Endometrial microvascular endothelial cells (primary cell): ENCODE measurements around the gene SYP. TPM values are rescaled to one million over a fixed set of nuclear protein-coding genes. Genes with fewer than 3 reads are reported as not detected.
"Not testable (repeated sequence)": the region's sequence is repeated elsewhere in the genome, so short reads cannot be mapped to it uniquely, and the experiment has no call there.

ENCODE experiments used
- in situ Hi-C: cut with HindIII; loops from 2 replicates; pipeline ENCODE4 v1.10.0; 2017; ENCODE audit warnings: low sequenced_read_pairs, low pct_unique_long_range_greater_than_20kb; ENCODE audit errors: inconsistent ontology term
- total RNA-seq: library from RNA; depleted of rRNA; stranded (reverse); fragments of >200 nt; gene quantifications from one replicate; pipeline ENCODE4 v1.2.3, GENCODE V29; 2015; ENCODE audit errors: inconsistent ontology term

SYP gene
- total RNA-seq, 1 donor from 2014 or later: 0.09 TPM

DNA sequence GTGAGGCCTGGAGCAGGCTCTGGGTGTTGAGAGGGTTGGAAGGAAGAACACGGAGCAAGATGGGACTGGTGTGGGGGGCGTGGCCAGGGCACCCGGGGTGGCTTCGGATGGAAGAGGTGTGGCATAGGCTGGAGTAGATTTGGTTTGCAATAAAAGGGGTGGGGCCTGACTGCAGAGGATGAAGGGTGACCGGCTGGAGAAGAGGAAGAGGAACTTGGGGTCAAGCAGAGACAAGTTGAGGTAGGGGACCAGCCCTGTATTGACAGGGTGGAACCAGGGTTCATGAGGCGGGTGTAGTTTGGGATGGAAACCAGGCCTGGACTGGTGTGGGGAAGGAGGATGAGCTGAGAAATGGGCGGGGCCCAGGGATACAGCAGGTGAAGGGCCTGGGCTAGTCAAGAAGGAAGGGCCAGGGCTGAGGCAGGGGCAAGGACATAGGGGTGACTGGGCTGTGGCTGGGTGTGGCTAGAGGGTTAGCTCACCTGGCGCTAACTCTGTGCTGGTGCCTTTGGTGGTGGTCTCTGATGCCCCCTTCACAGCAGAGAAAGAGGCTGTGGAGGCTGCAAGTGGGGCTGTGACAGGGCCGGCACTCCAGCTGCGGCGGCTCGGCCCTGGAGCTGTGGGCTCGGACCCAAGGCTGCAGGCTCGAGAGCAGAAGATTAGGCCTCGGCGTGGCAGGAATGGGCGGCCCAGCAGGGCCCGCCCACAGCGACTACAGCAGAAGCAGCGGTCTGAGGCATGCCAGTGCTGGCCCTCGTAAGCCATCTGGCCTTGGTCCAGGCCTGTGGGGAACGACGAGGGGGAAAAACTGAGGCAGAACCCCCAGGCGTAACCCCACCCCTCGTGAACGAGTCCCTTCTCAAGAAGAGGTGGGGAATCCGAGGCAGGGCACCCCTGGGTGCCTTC lies 23.3 kb downstream of the SYP start:
- in situ Hi-C loops: no loop called here

DNA sequence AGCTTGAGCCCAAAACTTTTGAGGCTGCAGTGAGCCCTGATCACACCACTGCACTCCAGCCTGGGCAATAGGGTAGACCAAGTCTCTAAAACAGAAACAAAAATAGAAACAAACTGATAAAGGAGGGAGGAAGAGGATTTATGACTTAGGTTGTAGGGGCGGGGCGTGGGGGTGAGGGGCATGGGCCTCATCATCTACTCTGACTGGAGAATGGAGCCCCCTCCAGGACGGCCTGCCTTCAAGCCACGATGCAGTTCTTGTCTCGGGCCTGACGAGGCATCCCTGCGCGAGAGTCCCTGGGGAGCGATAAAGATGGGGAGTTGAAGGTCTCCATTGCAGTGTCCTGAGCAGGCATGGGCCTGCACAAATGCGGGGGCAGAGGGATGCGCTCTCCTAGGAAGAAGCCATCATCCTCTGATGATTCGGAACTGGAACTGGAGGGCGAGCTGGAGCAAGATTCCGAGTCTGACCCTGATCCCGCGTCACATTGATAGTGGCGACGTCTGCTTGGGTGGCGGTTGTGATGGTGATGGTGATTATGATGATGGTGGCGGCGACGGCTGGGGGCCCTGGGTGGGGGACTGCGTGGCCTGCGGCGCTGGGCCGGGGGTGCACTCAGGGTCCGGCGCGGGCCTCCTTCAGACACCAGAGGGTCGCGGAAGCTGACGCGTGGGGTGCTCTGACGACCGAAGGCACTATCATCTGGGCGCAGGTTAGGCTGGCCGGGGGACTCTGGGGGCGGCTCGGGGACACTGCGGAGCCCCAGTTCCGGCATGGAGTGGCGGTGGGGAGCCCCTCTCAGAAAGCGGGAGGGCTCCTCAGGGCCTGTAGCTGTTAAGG lies 24.3 kb downstream of the SYP start:
- in situ Hi-C loops: no loop called here

DNA sequence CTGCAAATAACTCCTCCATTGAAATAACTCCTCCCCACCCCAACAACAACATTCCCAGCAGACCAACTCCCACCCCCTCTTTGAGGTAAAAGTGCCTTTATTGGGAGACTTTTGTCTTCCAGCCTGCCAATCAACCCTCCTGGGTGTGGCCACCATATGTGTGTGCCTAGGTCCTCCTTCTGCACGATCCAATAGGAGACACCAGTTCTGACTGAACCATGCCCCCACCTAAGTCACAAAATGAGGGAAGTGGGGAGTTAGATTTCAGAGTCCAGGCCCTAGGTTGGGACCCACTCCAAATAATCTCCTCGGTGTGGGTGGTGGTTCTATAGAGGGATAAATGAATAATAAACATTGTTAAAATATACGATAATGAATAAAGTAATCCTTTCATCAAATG lies 25.3 kb downstream of the SYP start:
- in situ Hi-C loops: no loop called here

DNA sequence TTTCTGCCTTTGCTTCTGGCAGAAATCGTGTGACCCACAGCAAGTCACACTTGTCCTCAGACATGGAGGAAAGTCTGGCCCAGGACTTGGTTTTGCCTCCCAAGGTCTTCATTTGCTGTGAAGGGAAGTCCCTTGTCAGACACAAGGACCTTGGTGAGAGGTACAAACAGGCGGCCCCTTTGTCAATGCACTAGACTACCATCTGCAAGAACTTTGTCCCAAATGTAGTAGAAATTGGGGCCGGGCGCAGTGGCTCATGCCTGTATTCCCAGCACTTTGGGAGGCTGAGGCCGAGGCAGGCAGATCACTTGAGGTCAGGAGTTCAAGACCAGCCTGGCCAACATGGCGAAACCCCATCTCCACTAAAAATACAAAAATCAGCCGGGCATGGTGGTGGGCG lies 26.4 kb downstream of the SYP start:
- in situ Hi-C loops: not testable (repeated sequence)

DNA sequence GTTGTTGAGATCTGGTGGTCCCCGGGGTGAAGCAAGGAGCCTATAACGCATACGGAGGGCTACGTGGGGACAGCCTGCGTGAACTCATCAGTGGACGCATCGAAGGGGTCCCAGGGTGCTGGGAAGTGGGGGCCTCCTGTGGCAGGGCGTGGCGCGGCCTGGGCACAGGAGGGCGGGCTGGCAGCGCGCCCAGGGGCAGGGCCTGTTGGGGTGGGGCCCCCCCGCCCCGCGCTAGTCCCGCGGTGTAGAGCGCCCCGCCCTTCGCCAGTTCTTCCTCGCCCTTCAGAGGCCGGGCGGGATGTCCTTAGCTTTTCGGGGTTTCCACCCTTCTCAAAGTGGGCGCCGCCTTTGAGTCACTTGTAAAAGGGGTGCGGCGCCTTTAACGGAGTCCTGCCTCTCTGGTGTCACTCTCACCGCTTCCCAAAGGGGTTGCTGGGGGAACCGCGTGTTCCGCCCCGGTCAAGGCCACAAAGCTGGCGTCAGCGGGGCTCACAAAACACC lies 27.7 kb downstream of the SYP start:
- in situ Hi-C loops: no loop called here

DNA sequence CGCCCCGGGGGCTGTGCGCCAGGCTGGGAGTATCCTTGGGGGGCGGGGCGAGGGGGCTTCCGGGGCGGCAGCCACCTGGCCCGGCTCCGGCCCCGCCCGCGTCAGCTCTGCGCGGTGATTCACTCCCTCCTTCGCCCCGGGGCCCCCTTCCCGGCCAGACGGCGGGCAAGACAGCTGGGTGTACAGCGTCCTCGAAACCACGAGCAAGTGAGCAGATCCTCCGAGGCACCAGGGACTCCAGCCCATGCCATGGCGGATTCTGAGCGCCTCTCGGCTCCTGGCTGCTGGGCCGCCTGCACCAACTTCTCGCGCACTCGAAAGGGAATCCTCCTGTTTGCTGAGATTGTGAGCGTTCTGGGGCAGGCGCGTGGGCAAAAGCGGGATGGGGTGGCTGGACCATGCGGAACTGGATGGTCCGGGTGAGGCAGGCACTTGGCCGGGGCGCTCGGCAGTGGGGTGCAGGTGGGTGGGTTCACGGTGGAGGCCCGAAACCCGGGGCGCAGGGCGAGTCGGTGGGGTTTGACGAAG lies 28.2 kb downstream of the SYP start, which contains the start of gene PLP2:
PLP2 (plus strand) TSS at position 147 of the 528 bp plus-strand sequence; CDS start at position 250, 103 bp downstream.
- in situ Hi-C loops: no loop called here

DNA sequence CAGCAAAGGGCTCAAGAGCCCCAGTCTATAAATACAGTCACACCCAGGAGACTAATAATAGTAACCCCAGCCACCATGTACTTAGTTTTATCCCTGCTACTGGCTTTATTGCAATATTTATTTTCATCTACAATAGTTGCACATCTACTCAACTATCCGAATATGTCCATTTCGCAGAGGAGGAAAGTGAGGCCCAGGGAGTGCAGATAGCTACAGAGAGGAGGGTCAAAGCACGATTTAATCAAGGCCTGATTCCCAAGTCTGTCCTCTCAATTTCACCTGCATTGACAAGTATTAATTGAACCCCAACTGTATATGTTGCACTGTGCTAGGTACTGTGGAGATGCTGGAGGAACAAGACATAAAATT lies 32.3 kb downstream of the SYP start:
- in situ Hi-C loops: no loop called here

DNA sequence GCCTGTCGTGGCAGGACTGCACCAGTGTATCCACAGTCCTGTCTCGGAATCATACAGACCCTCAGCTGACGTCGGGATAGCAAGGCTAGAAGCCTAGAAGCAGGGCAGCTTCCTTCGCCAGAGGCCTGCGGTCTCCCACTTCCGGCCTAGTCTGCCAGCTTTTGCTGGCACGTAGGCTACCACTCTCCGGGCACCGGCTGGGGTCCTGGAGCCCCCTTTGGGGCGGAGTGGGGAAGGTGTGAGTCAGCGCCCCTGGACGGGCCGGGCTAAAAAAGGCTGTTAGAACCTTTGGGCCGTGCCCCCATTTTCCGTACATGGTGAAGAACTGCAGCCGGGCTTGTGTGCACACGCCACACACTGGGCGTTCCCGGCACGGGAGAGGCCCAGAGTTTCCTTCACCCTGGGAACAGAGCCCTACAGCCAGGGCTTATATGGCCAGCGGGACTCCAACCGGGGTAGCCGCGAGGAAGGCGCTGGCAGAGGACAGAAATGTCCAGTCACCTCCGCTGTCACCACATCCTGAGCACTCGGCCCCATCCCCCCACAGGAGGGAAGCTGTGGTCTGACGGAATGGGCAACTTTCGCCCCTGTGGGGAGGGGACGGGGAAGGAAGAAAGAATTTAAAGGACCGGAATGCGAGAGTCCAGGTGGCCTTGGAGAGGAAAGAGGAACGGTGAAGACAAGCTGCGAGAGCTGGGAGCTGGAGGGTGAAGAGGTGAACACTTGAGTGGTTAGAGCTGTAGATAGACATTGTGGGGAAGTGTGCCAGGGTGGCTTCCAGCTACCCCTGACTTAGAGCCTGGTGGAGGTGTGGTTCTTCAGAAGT lies 32.9 kb downstream of the SYP start:
- in situ Hi-C loops: no loop called here

DNA sequence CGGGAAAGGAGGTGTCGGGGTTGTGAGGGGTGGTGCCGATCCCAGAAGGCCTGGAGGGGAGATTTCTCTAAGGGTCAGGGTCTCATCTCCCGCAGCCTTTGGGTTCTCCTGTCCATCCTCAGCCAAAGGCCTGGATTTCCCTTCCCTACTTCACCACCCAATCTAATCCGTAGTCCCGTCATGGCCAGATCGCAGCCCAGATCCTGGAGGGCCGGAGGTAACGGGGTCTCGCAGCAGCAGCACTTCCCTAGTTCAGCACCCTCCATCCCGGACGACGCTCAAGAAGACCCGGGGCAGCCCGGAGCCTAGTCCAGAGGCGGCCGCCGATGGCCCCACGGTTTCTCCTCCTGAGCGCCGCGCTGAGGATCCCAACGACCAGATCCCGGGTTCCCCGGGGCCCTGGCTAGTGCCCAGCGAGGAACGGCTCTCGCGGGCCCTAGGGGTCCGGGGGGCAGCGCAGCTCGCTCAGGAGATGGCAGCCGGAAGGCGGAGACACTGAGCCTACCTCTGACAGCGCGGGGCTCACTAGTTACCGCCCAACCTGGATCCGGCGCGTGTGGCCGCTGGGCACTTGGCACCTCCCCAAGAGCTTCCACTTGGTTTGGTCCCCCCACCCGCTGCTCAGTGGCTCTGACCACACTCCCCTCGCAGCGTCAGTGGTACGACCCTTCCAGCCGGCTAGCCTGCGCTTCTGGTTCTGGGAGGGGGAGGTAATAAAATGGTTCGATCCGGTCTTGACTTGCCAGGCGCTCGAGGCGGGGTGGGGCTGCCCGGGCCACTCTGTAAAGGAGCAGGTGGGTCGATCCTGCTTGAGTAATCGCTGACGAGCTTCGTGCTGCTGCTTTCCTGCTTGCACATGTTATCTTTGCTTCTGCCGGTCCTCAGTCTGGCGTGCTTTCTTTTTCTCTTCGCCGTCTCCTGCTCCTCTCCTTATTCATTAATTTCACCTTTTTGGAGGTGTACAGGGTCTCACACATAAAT lies 33.8 kb downstream of the SYP start:
- in situ Hi-C loops: no loop called here

DNA sequence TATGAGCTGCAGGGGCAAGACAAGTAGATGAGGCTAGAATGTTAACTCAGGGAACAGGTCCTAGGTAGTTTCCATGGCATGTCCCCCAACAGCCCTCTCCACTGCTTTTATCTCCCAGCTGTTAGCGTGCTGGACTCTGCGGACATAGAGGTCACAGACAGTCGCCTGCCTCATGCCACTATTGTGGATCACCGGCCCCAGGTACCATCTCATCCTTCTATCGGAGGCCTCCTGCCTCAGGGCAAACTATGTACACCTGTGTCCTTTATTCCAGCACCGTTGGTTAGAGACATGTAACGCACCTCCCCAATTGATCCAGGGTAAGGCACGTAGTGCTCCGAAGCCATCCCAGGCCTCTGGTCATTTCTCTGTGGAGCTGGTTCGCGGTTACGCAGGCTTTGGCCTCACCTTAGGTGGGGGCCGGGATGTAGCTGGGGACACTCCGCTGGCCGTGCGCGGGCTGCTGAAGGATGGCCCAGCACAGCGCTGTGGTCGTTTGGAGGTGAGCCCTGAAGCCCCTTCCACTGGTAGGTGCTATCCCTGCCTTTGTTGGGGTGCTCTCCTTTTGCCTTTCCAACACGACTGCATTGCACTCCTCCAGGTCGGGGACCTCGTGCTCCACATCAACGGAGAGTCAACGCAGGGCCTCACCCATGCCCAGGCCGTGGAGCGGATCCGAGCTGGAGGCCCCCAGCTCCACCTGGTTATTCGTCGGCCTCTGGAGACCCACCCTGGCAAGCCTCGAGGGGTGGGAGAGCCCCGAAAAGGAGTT lies 35.2 kb downstream of the SYP start:
- in situ Hi-C loops: no loop called here

DNA sequence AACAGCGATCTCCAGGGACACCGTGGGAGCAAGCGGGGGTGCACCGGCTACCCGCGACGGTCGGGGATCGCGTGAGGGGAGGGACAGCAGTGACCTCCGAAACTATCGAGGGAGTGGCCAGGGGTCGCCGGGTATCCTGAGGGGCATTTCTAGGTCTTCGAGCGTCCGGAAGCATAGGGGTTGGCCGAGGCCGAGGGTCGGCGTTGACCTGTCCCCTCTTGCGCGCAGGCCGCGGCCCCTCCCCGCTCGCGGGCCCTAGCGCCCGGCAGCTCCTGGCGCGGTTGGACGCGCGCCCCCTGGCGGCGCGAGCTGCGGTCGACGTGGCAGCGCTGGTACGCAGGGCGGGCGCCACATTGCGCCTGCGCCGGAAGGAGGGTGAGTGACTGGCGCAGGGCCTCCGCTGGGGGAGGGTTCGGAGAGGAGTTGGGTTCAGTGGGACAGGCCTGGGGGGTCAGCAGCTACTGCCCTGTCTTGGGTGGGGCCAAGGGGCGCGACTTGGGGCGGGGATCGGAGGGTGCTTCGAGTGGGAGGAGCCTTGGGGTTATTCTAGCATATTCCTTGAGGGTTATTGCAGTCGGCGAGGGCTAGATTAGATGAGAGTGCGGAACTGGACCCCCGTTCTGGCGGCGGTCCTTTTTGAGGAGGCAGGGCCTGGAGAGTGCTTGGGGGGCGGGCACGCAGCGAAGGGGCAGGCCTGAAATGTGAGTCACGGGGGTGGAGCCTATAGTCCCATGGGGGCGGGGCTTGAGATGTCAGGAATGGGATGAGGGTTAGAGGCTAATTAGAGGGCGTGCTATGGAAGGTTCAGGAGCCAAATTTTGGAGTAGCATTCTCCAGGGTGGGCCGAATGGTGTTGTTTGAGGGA lies 36.2 kb downstream of the SYP start:
- in situ Hi-C loops: no loop called here

DNA sequence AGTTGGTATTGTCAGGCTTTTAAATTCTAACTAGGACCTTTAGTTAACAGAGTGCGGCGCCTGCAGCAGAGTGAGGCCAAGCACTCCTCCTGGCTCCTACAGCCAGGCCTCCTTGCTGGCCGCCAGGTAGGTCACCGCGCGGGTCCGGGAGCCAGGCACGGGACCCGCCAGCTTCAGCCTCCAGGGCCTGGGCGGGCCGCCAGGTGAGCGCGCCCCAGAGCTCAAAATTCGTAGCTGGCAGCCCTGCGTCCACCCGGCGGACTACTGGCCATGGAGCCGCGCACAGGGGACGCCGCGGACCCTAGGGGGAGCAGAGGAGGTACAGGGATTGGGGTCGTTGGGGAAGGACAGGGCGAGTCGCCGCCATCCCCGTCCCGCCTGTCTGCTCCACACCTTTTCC lies 37.4 kb downstream of the SYP start, which contains the start of gene MAGIX:
MAGIX (plus strand) TSS at position 139 of the 400 bp plus-strand sequence; CDS start at position 271, 132 bp downstream.
- in situ Hi-C loops: no loop called here

DNA sequence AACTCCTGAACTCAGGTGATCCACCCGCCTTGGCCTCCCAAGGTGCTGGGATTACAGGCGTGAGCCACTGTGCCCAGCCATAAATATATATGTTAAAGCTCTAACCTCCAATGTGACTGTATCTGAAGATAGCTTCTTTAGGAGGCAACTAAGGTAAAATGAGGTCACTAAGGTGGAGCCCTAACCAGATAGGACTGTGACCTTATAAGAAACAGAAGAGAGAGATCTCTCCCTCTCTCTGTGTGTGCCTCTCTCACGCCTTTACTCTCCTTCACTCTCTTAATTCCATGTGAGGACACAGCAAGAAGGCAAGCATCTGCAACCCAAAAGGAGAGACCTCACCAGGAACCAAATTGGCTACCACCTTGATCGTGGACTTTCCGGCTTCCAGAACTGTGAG lies 38.4 kb downstream of the SYP start:
- in situ Hi-C loops: no loop called here

DNA sequence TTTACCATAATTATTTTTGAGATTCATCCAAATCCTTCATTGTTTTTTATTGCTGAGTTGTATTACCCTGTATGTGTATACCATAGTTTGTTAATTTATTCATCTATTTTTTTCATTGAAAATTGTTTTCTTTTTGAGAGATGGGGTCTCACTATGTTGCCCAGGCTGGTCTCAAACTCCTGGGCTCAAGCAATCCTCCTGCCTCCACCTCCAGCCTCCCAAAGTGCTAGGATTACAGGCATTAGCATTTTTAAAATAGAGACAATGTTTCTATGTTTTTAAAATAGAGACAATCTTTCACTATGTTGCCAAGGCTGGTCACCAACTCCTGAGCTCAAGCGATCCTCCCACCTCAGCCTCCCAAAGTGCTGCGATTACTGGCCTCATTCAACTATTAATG lies 39.1 kb downstream of the SYP start:
- in situ Hi-C loops: no loop called here

DNA sequence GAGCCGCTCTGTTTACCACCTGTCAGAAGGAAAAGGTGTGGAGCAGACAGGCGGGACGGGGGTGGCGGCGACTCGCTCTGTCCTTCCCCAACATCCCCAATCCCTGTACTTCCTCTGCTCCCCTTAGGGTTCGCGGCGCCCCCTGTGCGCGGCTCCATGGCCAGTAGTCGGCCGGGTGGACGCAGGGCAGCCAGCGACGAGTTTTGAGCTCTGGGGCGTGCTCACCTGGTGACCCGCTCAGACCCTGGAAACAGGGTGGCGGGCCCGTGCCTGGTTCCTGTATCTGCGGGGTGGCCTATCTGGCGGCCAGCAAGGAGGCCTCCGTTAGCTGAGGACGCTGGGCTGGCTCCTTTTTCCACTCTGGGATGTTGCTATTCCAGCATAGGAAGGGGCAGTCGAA lies 42.8 kb downstream of the SYP start:
- in situ Hi-C loops: no loop called here
